Left lung (tissue), 10 donors: Measurements from ENCODE around the gene DLGAP3. TPM values are rescaled to one million over a fixed set of nuclear protein-coding genes. Genes with fewer than 3 reads are reported as not detected.
A peak's percentile ranks its signal among the peaks of the same experiment; 100 is the strongest.
"Not testable (repeated sequence)": the region's sequence is repeated elsewhere in the genome, so short reads cannot be mapped to it uniquely, and the experiment has no call there.

Source experiments
- ATAC-seq: fragments of 200-7000 bp; cut with Tn5 transposase; one replicate; pipeline ENCODE4 v1.9.1; 2020; ENCODE audit warnings: moderate library complexity
- DNase-seq, 4 donors: peaks; one replicate each; pipeline ENCODE4 v3.0.0-alpha.2; 2013 to 2020
- H3K27ac ChIP-seq, 2 donors: fragments of 200-600 bp; sonication (generic) in 1 of 2; one replicate each; pipeline versions ENCODE4 v1.5.0 to v1.8.0; 2020 to 2021
- H3K27me3 ChIP-seq, 2 donors: fragments of 200-600 bp; sonication (generic) in 1 of 2; one replicate each; pipeline versions ENCODE4 v1.5.0 to v1.8.0; 2020 to 2021
- H3K36me3 ChIP-seq, 2 donors: fragments of 200-600 bp; sonication (generic) in 1 of 2; one replicate each; pipeline versions ENCODE4 v1.5.0 to v1.8.0; 2020 to 2021
- H3K4me1 ChIP-seq, 2 donors: fragments of 200-600 bp; one replicate each; pipeline ENCODE4 v1.8.0; 2021
- H3K4me3 ChIP-seq, 2 donors: fragments of 200-600 bp; sonication (generic) in 1 of 2; one replicate each; pipeline versions ENCODE4 v1.5.0 to v1.8.0; 2020 to 2021; ENCODE audit warnings: mild to moderate bottlenecking in 1 of 2
- H3K9me3 ChIP-seq, 2 donors: fragments of 200-600 bp; sonication (generic) in 1 of 2; one replicate each; pipeline versions ENCODE4 v1.5.0 to v1.8.0; 2020 to 2021
- CTCF ChIP-seq, 2 donors: fragments of 200-600 bp; sonication (generic) in 1 of 2; IDR thresholded peaks; one replicate each; pipeline versions ENCODE4 v1.5.0 to v1.8.0; 2021; ENCODE audit warnings: antibody characterized with exemption in 2 of 2
- intact Hi-C, 2 donors: fragments of 100-400 bp; cut with DNase I; formaldehyde crosslinking; loops; one replicate each; pipeline versions ENCODE4 v1.11.2 to v1.14.2; 2022
- polyA plus RNA-seq, 6 donors: library from polyadenylated mRNA; unstranded; fragments of 120-200 nt; gene quantifications; one replicate each; pipeline ENCODE4 v1.2.1, GENCODE V29; 2013; ENCODE audit not compliant: insufficient read length in 6 of 6
- total RNA-seq, 2 donors: library from RNA; stranded (reverse); fragmentation: NEBNext Ultra II Directional; extraction: Animal tissue kit (Norgen Biotek cat#: 25700); gene quantifications; one replicate each; pipeline ENCODE4 v1.2.1, GENCODE V29; 2021
- donor health status: DM: no; HTN: yes; CAD: no.
- donor health status: DM: no; HTN: no; CAD: no.

Gene DLGAP3
- total and polyA plus RNA-seq, 8 donors = 0.11 to 0.46 (median 0.13) TPM

DNA sequence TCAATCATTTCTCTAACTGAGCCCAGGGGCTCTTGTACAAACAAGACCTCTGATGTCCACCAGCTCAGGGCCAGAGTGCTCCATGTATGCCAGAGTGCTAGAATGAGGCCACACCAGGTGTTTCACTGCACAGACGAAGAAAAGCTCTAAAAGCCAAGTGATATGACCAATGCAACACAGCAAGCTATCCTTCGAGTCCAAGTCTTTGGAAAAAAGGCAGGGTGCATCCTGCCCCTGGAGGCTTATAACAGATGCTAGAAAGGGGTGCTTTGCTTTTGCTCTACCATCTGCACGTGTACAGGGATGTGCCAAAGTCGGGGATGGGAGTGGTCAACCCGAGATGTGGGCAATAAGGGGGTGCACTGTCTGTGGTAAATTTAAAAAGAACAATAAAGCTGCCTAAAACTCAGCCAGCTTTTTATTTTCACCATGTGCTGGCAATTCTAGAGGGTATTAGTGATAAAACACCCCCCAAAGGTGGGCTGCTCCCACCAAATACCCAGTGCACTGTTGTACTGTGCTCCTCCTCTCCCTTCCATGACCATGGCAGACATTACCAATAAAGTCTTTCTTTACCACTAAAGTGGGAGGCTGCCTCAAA is 102.0 kb downstream of the DLGAP3 start:
- H3K4me3 ChIP-seq = no peak overlapping the region

DNA sequence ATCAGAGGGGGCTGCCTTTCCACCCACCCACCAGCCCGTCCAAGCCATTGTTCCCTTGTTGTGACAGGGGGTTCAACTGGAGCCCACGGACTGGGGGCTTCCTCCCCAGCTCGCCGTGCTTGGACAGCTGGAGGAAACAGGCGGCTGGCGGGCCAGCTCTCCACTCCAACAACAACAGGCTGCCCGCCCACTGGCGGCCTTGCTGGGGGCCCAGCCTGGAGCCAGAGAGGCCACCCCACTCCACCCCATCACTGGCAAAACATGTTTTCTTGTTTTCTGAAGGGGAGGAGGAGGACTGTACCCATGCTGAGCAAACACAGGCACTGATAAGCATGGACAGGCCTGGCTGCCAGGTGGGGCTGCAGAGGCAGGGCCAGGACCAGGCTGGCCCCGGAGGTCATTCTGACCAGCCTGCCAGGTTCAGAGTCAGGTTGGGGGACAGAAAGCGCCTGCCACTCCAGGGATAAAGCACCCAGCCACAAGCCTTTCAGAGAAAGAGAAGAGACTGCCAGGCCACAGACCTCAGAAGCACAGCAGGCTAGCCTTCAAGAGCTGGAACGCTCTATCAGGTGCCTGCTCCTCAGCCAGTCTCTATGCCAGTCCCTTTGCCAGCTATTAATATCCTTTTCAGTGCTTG is 103.9 kb downstream of the DLGAP3 start:
- Histone ChIP-seq H3K4me3 (no peak overlapping the region), H3K27me3 (no peaks in the 10 kb centered on the region), H3K4me1 (peaks cover 0 to 3% of the 10 kb centered on the region in 2 donors), H3K9me3 (no peaks in the 10 kb centered on the region), H3K36me3 (no peaks in the 10 kb centered on the region), H3K27ac (peak overlapping the region in 1 of 2 donors; percentile 5)
- intact Hi-C loops = no loop called here
- DNase-seq (peak in 1 of 4 donors; percentile 16), ATAC-seq (peak; percentile 76)
- no peak for TF ChIP-seq CTCF (IDR thresholded peaks at IDR 0.05)

More for the DNA sequence above, 102.0 kb downstream of the DLGAP3 start:
- no peaks in the 10 kb centered on the region for H3K9me3 ChIP-seq
- ATAC-seq = no peak
- H3K4me1 ChIP-seq = peaks cover 0 to 3% of the 10 kb centered on the region in 2 donors
- H3K27ac ChIP-seq = no peak overlapping the region
- no peak for TF ChIP-seq CTCF (IDR thresholded peaks at IDR 0.05)
- intact Hi-C loops = no loop called here
- H3K27me3 ChIP-seq = no peaks in the 10 kb centered on the region
- DNase-seq = no peak
- H3K36me3 ChIP-seq = no peaks in the 10 kb centered on the region

- no peaks in the 10 kb centered on the region for H3K36me3 ChIP-seq
- no peak for ATAC-seq
- no peak for TF ChIP-seq CTCF (IDR thresholded peaks at IDR 0.05)
- peak overlapping the region in 1 of 2 donors; percentile 5 for H3K27ac ChIP-seq
- intact Hi-C loops = no loop called here
- no peaks in the 10 kb centered on the region for H3K9me3 ChIP-seq
- no peak for DNase-seq
- no peak overlapping the region for H3K4me3 ChIP-seq
- peaks cover 0 to 3% of the 10 kb centered on the region in 2 donors for H3K4me1 ChIP-seq
- no peaks in the 10 kb centered on the region for H3K27me3 ChIP-seq
Measured at GRCh38 chr1:34824817-34825454, 104.5 kb downstream of the DLGAP3 start.

GRCh38 chr1:34822202-34822601 is 107.2 kb downstream of the DLGAP3 start:
- intact Hi-C loops = no loop called here
- ATAC-seq = no peak
- H3K4me3 ChIP-seq = no peak overlapping the region
- H3K4me1 ChIP-seq = peaks cover 0 to 3% of the 10 kb centered on the region in 2 donors
- no peak for DNase-seq
- H3K27me3 ChIP-seq = no peaks in the 10 kb centered on the region
- H3K9me3 ChIP-seq = no peaks in the 10 kb centered on the region
- no peak overlapping the region for H3K27ac ChIP-seq
- no peaks in the 10 kb centered on the region for H3K36me3 ChIP-seq
- TF ChIP-seq CTCF (IDR thresholded peaks at IDR 0.05) = no peak

- DNase-seq, intact Hi-C loops, H3K4me3 ChIP-seq, H3K36me3 ChIP-seq, H3K9me3 ChIP-seq, H3K27me3 ChIP-seq, ATAC-seq, H3K27ac ChIP-seq, H3K4me1 ChIP-seq: not testable (repeated sequence)
Measured at GRCh38 chr1:34818862-34819261, 110.6 kb downstream of the DLGAP3 start.
